OCI-LY7 (cell line): Measurements from ENCODE around the gene C11orf97. TPM values are rescaled to one million over a fixed set of nuclear protein-coding genes. Genes with fewer than 3 reads are reported as not detected.

Source experiments
- Bru-seq: library from RNA; stranded (reverse); fragments of 400-500 nt; gene quantifications from one replicate; lab custom pipeline; 2021; lab: Mats Ljungman, UMichigan
- BruChase-seq, 2 experiments: library from RNA; stranded (reverse); fragments of 400-500 nt; gene quantifications; one replicate each; lab custom pipeline; 2021; lab: Mats Ljungman, UMichigan
- BruUV-seq: library from RNA; stranded (reverse); fragments of 400-500 nt; replicated peaks from 2 replicates; lab custom pipeline; 2021; lab: Mats Ljungman, UMichigan
- CTCF ChIA-PET: fragments of 300-600 bp; sonication (Branson Sonifier 250); formaldehyde crosslinking; loops from one replicate; lab custom pipeline; 2022; ENCODE audit warnings: antibody characterized with exemption; ENCODE audit not compliant: unreplicated experiment; lab: Charles Lee
- POLR2A ChIA-PET: fragments of 300-600 bp; sonication (Branson Sonifier 250); formaldehyde crosslinking; loops from one replicate; lab custom pipeline; 2022; ENCODE audit warnings: antibody characterized with exemption; lab: Charles Lee
- DNase-seq: peaks from one replicate; pipeline ENCODE4 v3.0.0-alpha.2; 2015; ENCODE audit warnings: low spot score
- H2AFZ ChIP-seq: fragments of 200-600 bp; sonication (generic), shearing (Covaris generic); 2 replicates; pipeline ENCODE4 v1.6.1; 2014; ENCODE audit warnings: mild to moderate bottlenecking, antibody characterized with exemption, low read length, moderate library complexity
- H3K27ac ChIP-seq: fragments of 200-600 bp; sonication (generic); 2 replicates; pipeline ENCODE4 v1.5.1; 2014; ENCODE audit warnings: mixed run types, low read depth, mild to moderate bottlenecking, moderate library complexity, low read length, inconsistent platforms; ENCODE audit not compliant: poor library complexity, severe bottlenecking
- H3K36me3 ChIP-seq: fragments of 200-600 bp; sonication (generic); 2 replicates; pipeline ENCODE4 v1.6.1; 2014; ENCODE audit warnings: mild to moderate bottlenecking, antibody characterized with exemption, low read length, moderate library complexity, mixed read lengths; ENCODE audit not compliant: insufficient read depth
- H3K4me1 ChIP-seq: fragments of 200-600 bp; sonication (generic); 2 replicates; pipeline ENCODE4 v1.5.1; 2014; ENCODE audit warnings: mild to moderate bottlenecking, low read length; ENCODE audit not compliant: insufficient read depth, poor library complexity, severe bottlenecking
- H3K4me2 ChIP-seq: fragments of 200-600 bp; sonication (generic); 2 replicates; pipeline ENCODE4 v1.6.1; 2014; ENCODE audit warnings: mild to moderate bottlenecking, low read length
- H3K4me3 ChIP-seq: fragments of 200-600 bp; sonication (generic); 2 replicates; pipeline ENCODE4 v1.5.1; 2014; ENCODE audit warnings: mild to moderate bottlenecking, low read depth, low read length; ENCODE audit not compliant: poor library complexity, severe bottlenecking
- H3K79me2 ChIP-seq: fragments of 200-600 bp; sonication (generic); 2 replicates; pipeline ENCODE4 v1.6.1; 2016; ENCODE audit warnings: low read depth, mild to moderate bottlenecking, low read length, moderate library complexity, mixed read lengths; ENCODE audit not compliant: insufficient read depth
- H3K9me2 ChIP-seq: fragments of 200-600 bp; sonication (generic); 2 replicates; pipeline ENCODE4 v1.6.1; 2016; ENCODE audit warnings: mild to moderate bottlenecking, low read length, mixed read lengths; ENCODE audit not compliant: insufficient read depth
- H3K9me3 ChIP-seq: fragments of 200-600 bp; sonication (generic); 2 replicates; pipeline ENCODE4 v1.6.1; 2014; ENCODE audit warnings: mild to moderate bottlenecking, mixed run types, low read length, mixed read lengths
- H4K20me1 ChIP-seq: fragments of 200-600 bp; sonication (generic); 2 replicates; pipeline ENCODE4 v1.6.1; 2014; ENCODE audit warnings: mild to moderate bottlenecking, antibody characterized with exemption, low read length, moderate library complexity, mixed read lengths; ENCODE audit not compliant: insufficient read depth
- CTCF ChIP-seq: fragments of 200-600 bp; sonication (generic); conservative IDR thresholded peaks from 2 replicates; pipeline ENCODE4 v1.5.1; 2014; ENCODE audit warnings: mild to moderate bottlenecking, antibody characterized with exemption, low read length, moderate library complexity, mixed read lengths
- EZH2phosphoT487 ChIP-seq: fragments of 200-600 bp; sonication (generic); IDR thresholded peaks from 2 replicates; pipeline ENCODE4 v1.6.1; 2018; ENCODE audit warnings: low read depth, borderline replicate concordance, mild to moderate bottlenecking, mixed run types, antibody characterized with exemption, low read length, moderate library complexity, mixed read lengths
- intact Hi-C: fragments of 100-400 bp; cut with micrococcal nuclease; formaldehyde crosslinking; loops from one replicate; pipeline ENCODE4 v1.10.0; 2022; ENCODE audit not compliant: unreplicated experiment
- long read RNA-seq: library from polyadenylated mRNA; stranded (forward); transcript quantifications from one replicate; pipeline ENCODE4 v2.0.0, GENCODE V29; 2022
- total RNA-seq, 2 experiments: library from RNA; depleted of rRNA in 1 of 2; stranded (reverse); fragments of >200 nt in 1 of 2; shearing (Covaris generic) in 1 of 2; gene quantifications; 2 replicates each; pipeline ENCODE4 v1.2.3, GENCODE V29; 2014 to 2022

C11orf97 gene
- total RNA-seq (2014; rRNA removed; shearing (Covaris generic)) (not detected in 2 replicates), total RNA-seq (2022) (not detected in 2 replicates), Bru-seq, nascent RNA (percentile 8 among the genes with signal in this experiment), BruChase-seq, experiment 1, labeled RNA remaining after a 6-hour chase (not detected), BruChase-seq, experiment 2, labeled RNA remaining after a 2-hour chase (percentile 10 among the genes with signal in this experiment)
- long read RNA-seq, result 0 reads

GRCh38 chr11:94511932-94512781 lies at the start of gene C11orf97:
Gene C11orf97, plus strand, starts transcription at chr11:94512461. Its CDS starts 68 bp downstream, at chr11:94512529.
- no TSS peak for BruUV-seq
- ChIA-PET CTCF (no interaction called here), POLR2A (interaction anchor here (0.5 to 0.7 kb wide), 2 partner anchors 115 to 233 kb away, joined by 3 read pairs; no protein-coding TSS in a partner anchor)
- H3K9me3 ChIP-seq, result no peaks in the 10 kb centered on the region
- H3K4me1 ChIP-seq, result no peaks in the 10 kb centered on the region
- no peak within 1 kb of the TSS for H3K4me3 ChIP-seq
- no peak for DNase-seq
- H3K9me2 ChIP-seq, result no peaks in the 10 kb centered on the region
- H3K27ac ChIP-seq, result no peak within 1 kb of the TSS
- no peaks in the 10 kb centered on the region for H3K36me3 ChIP-seq
- no peak for TF ChIP-seq EZH2phosphoT487
- TF ChIP-seq CTCF, result no peak
- no peak within 1 kb of the TSS for H3K4me2 ChIP-seq
- no peak within 1 kb of the TSS for H2AFZ ChIP-seq
- H3K79me2 ChIP-seq, result no peaks in the 10 kb centered on the region
- no peaks in the 10 kb centered on the region for H4K20me1 ChIP-seq
- intact Hi-C loops, result no loop called here

GRCh38 chr11:94469416-94469815 lies 42.8 kb upstream of the C11orf97 start:
- Histone ChIP-seq H3K4me2 (no peak overlapping the region), H3K36me3 (peaks cover 93% of the 10 kb centered on the region), H2AFZ (no peak overlapping the region), H3K79me2 (no peaks in the 10 kb centered on the region), H3K4me1 (no peaks in the 10 kb centered on the region), H3K9me2 (no peaks in the 10 kb centered on the region), H3K9me3 (no peaks in the 10 kb centered on the region), H4K20me1 (no peaks in the 10 kb centered on the region), H3K4me3 (no peak overlapping the region), H3K27ac (no peak overlapping the region)
- no TSS peak for BruUV-seq
- TF ChIP-seq CTCF, result no peak
- no peak for TF ChIP-seq EZH2phosphoT487
- DNase-seq, result no peak
- ChIA-PET POLR2A (interaction anchor here (0.8 kb wide), 1 partner anchor 16 kb away, joined by 3 read pairs; no protein-coding TSS in a partner anchor), CTCF (interaction anchor here (0.5 kb wide), 1 partner anchor 184 kb away, joined by 3 read pairs; no protein-coding TSS in a partner anchor)
- intact Hi-C loops, result no loop called here
